Osteoblast (primary cell): Measurements from ENCODE around the gene NR3C2. TPM values are rescaled to one million over a fixed set of nuclear protein-coding genes. Genes with fewer than 3 reads are reported as not detected.

Experiments used
- DNase-seq: peaks from one replicate; pipeline ENCODE4 v3.0.0; 2011; ENCODE audit warnings: low spot score, mixed read lengths; ENCODE audit not compliant: insufficient read length; ENCODE audit errors: missing footprints
- H2AFZ ChIP-seq: 2 replicates; pipeline ENCODE4 v1.6.0; 2011; ENCODE audit warnings: mild to moderate bottlenecking, low read length
- H3K27ac ChIP-seq: 2 replicates; pipeline ENCODE4 v1.5.1; 2011; ENCODE audit warnings: mild to moderate bottlenecking, low read depth, low read length, moderate library complexity
- H3K27me3 ChIP-seq: 2 replicates; pipeline ENCODE4 v1.6.0; 2012; ENCODE audit warnings: mild to moderate bottlenecking, control low read depth, inconsistent platforms, low read length, moderate library complexity; ENCODE audit not compliant: insufficient read depth
- H3K36me3 ChIP-seq: 2 replicates; pipeline ENCODE4 v1.5.1; 2011; ENCODE audit warnings: mild to moderate bottlenecking, low read length, control low read depth, moderate library complexity; ENCODE audit not compliant: insufficient read depth
- H3K4me1 ChIP-seq: 2 replicates; pipeline ENCODE4 v1.5.1; 2011; ENCODE audit warnings: mild to moderate bottlenecking, low read length, control low read depth, moderate library complexity; ENCODE audit not compliant: insufficient read depth
- H3K4me2 ChIP-seq: 2 replicates; pipeline ENCODE4 v1.6.0; 2011; ENCODE audit warnings: mild to moderate bottlenecking, low read length; ENCODE audit not compliant: insufficient read depth
- H3K4me3 ChIP-seq: fragments of 200-600 bp; sonication (generic); 3 replicates; pipeline ENCODE4 v1.5.1; 2012; ENCODE audit warnings: mild to moderate bottlenecking, low read length, inconsistent platforms; ENCODE audit not compliant: insufficient read depth
- H3K79me2 ChIP-seq: 2 replicates; pipeline ENCODE4 v1.6.0; 2012; ENCODE audit warnings: mild to moderate bottlenecking, low read length, control low read depth, inconsistent platforms; ENCODE audit not compliant: insufficient read depth
- H3K9me3 ChIP-seq: 2 replicates; pipeline ENCODE4 v1.5.1; 2011; ENCODE audit warnings: low read depth, low read length, control low read depth
- H4K20me1 ChIP-seq: 2 replicates; pipeline ENCODE4 v1.6.0; 2012; ENCODE audit warnings: mild to moderate bottlenecking, low read length, control low read depth; ENCODE audit not compliant: insufficient read depth
- total RNA-seq: library from RNA; depleted of rRNA; stranded (reverse); fragments of >200 nt; gene quantifications from 2 replicates; pipeline ENCODE4 v1.2.3, GENCODE V29; 2012
- TF ChIP-seq, protein P1 (sequence below): IDR thresholded peaks from 2 replicates; pipeline ENCODE4 v1.5.1; 2011; ENCODE audit warnings: mild to moderate bottlenecking, low read depth, low read length, moderate library complexity; ENCODE audit errors: extremely low read depth

NR3C2 gene
- total RNA-seq, 1 donor = 0.72 TPM

DNA sequence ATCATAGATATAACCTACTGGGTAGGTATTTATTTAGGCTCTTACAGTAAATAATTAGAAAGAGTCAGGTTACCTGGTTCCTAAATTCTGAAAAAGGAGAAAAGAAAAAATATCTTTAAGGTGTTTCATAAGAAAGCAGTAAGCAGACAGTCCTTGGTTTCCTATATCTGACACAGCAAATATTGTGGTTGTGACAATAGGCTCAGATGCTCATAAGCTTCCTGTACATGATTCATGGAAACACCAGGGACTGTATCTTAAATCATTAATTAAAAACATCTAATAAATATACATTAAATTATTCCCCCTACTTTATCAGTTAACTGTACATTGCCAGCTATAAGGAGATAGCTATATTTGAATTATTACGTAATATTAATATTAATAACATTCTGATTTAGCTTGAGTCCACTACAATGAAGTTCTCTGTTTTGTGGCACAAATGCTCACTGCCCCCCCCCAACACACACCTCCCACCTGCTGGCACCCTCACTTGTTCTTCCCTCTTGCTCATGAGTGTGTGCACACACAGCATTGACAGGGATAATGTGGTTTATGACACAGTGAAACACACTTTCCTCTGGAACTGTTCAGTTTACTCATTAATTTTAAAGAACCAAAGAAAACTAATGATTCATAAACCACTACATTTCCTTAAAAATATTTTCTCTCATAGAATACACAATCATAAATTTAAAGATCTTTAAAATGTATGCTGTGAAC is 187.4 kb downstream of the NR3C2 start:
- H3K79me2 ChIP-seq = no peaks in the 10 kb centered on the region
- no peak overlapping the region for H3K4me3 ChIP-seq
- TF ChIP-seq, protein P1, sequence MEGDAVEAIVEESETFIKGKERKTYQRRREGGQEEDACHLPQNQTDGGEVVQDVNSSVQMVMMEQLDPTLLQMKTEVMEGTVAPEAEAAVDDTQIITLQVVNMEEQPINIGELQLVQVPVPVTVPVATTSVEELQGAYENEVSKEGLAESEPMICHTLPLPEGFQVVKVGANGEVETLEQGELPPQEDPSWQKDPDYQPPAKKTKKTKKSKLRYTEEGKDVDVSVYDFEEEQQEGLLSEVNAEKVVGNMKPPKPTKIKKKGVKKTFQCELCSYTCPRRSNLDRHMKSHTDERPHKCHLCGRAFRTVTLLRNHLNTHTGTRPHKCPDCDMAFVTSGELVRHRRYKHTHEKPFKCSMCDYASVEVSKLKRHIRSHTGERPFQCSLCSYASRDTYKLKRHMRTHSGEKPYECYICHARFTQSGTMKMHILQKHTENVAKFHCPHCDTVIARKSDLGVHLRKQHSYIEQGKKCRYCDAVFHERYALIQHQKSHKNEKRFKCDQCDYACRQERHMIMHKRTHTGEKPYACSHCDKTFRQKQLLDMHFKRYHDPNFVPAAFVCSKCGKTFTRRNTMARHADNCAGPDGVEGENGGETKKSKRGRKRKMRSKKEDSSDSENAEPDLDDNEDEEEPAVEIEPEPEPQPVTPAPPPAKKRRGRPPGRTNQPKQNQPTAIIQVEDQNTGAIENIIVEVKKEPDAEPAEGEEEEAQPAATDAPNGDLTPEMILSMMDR = no peak
- DNase-seq = no peak
- no peaks in the 10 kb centered on the region for H3K36me3 ChIP-seq
- no peak overlapping the region for H3K4me2 ChIP-seq
- H2AFZ ChIP-seq = no peak overlapping the region
- H3K4me1 ChIP-seq = no peaks in the 10 kb centered on the region
- H4K20me1 ChIP-seq = no peaks in the 10 kb centered on the region
- no peaks in the 10 kb centered on the region for H3K9me3 ChIP-seq
- H3K27ac ChIP-seq = no peak overlapping the region
- no peaks in the 10 kb centered on the region for H3K27me3 ChIP-seq

DNA sequence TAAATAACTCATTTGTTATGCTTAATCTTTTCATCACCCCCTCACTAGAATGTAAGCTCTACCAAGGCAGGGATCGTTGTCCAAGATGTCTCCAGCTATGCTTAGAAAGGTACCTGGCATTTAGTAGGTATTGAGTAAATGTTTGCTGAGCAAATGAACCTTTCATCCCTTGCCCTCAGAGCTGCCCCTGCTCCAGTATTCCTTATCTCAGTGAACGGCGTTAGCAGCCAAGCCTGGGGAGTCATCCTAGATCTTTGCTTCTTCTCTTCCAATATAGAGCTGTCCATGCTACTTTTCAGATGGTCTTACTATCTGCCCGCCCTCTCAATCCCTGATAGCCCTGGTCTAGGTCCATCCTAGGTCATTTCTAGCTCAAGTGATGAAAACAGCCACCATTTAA is 188.4 kb downstream of the NR3C2 start:
- H3K4me3 ChIP-seq = no peak overlapping the region
- no peaks in the 10 kb centered on the region for H3K36me3 ChIP-seq
- no peaks in the 10 kb centered on the region for H3K9me3 ChIP-seq
- no peaks in the 10 kb centered on the region for H3K4me1 ChIP-seq
- no peak overlapping the region for H2AFZ ChIP-seq
- no peak for DNase-seq
- TF ChIP-seq, protein P1 = no peak
- no peaks in the 10 kb centered on the region for H3K27me3 ChIP-seq
- H4K20me1 ChIP-seq = no peaks in the 10 kb centered on the region
- H3K4me2 ChIP-seq = no peak overlapping the region
- H3K79me2 ChIP-seq = no peaks in the 10 kb centered on the region
- no peak overlapping the region for H3K27ac ChIP-seq

DNA sequence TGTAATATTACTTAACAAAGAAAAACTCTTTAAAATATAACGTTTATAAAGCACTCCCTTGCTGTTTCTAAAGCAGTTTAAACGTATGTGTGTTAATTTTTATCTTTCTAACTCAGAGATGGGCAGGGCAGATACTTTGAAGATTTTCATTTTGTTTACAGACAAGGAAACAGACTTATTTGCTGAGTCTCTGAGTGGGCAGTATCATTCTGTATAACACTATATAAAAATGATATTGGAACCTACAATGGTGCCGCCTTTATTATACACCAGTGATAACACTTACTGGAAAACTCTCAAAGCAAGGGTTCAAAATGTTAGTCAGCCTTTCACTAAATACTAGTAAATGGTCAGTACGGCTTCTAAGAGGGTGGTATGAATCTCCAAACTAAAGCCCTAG is 193.4 kb downstream of the NR3C2 start:
- H4K20me1 ChIP-seq = no peaks in the 10 kb centered on the region
- no peaks in the 10 kb centered on the region for H3K4me1 ChIP-seq
- H2AFZ ChIP-seq = no peak overlapping the region
- no peaks in the 10 kb centered on the region for H3K79me2 ChIP-seq
- no peaks in the 10 kb centered on the region for H3K36me3 ChIP-seq
- DNase-seq = no peak
- H3K4me3 ChIP-seq = no peak overlapping the region
- TF ChIP-seq, protein P1 = no peak
- H3K27me3 ChIP-seq = no peaks in the 10 kb centered on the region
- no peak overlapping the region for H3K27ac ChIP-seq
- no peak overlapping the region for H3K4me2 ChIP-seq
- H3K9me3 ChIP-seq = no peaks in the 10 kb centered on the region

DNA sequence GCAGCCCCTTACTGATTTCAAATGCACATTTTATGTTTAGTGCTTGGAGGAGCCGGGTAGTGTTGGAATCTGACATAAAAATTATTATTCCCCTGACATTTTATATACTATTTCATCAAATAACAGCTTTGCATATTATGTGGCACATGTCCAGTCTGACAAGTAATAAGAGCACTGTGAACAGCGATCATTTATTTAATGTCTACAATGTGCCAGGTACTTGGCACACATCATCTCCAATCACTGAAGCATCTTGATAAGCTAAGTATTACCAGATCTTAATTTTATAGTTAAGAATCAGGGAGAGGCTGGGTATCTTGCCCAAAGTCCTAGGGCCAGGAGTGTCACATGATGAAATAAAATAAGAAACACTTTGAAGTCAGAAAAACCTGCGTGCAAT is 197.2 kb downstream of the NR3C2 start:
- H3K4me3 ChIP-seq = no peak overlapping the region
- no peaks in the 10 kb centered on the region for H4K20me1 ChIP-seq
- no peaks in the 10 kb centered on the region for H3K9me3 ChIP-seq
- TF ChIP-seq, protein P1 = no peak
- H3K4me2 ChIP-seq = no peak overlapping the region
- no peaks in the 10 kb centered on the region for H3K4me1 ChIP-seq
- no peaks in the 10 kb centered on the region for H3K27me3 ChIP-seq
- DNase-seq = no peak
- H3K27ac ChIP-seq = no peak overlapping the region
- H3K79me2 ChIP-seq = no peaks in the 10 kb centered on the region
- no peak overlapping the region for H2AFZ ChIP-seq
- no peaks in the 10 kb centered on the region for H3K36me3 ChIP-seq
